Stimulated activated CD4-positive, alpha-beta T cell treated with anti-CD3 and anti-CD28 coated beads, Interleukin-12 subunit alpha, Interleukin-12 subunit beta, amount 100 ng/mL, for 24 hours (primary cell): ENCODE results near the gene CYFIP1.

Experiments
- DNase-seq, 2 experiments: peaks; one replicate each; pipeline ENCODE4 v3.0.0-alpha.2; 2020; ENCODE audit warnings: low read depth in 2 of 2

CYFIP1 gene

GRCh38 chr15:22869856-22870255 is 110.3 kb downstream of the CYFIP1 start:
- DNase-seq: no peak

DNA sequence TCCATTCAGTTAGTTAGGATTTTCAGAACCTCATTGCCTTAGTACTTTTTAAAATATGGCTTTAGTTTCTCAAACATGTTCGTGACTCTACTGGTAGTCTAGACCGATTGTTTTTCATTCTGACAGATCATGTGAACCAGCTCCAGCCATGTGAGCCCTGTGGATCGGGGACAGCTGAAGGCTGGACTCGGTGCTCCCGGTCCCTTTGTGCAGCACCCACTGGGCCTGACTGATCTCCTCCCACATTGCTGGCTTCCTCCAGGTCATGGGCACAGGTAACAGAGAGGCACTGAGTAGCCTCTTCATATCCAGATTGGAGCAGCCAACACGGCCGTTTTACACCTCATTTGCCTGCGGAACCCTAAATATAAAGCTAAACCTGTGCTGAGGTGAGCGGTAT is 111.2 kb downstream of the CYFIP1 start:
- DNase-seq: no peak

DNA sequence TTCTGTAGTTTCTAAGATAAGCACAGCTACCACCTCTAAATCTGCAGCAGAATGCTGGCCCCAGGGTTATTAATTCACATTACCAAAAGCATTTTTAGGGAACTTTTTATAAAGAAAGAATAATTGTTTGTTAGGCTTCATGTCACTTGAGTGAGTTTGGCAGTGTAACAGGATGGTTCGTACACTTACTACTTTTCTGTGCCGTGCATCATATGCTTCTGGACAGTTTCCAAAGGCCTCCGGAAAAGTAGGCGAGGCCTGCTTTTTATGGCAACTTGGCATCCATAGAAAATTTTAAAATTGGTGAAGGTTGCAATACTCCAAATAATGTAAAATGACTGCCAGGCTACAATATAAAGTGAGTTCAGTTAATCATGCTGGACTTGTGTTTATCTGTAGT is 111.7 kb downstream of the CYFIP1 start:
- no peak for DNase-seq

GRCh38 chr15:22867886-22868285 is 112.3 kb downstream of the CYFIP1 start:
- no peak for DNase-seq

DNA sequence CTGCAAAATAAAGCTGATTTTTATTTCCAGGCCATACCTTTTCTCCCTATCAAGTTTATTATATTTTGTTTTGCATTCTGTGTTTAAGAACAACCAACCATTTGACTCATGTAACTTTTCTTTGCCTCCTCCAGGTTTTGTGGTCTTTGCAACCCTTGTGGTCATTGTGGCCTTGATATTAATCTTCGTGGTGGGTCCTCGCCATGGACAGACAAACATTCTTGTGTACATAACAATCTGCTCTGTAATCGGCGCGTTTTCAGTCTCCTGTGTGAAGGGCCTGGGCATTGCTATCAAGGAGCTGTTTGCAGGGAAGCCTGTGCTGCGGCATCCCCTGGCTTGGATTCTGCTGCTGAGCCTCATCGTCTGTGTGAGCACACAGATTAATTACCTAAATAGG is 114.1 kb downstream of the CYFIP1 start:
- no peak for DNase-seq

DNA sequence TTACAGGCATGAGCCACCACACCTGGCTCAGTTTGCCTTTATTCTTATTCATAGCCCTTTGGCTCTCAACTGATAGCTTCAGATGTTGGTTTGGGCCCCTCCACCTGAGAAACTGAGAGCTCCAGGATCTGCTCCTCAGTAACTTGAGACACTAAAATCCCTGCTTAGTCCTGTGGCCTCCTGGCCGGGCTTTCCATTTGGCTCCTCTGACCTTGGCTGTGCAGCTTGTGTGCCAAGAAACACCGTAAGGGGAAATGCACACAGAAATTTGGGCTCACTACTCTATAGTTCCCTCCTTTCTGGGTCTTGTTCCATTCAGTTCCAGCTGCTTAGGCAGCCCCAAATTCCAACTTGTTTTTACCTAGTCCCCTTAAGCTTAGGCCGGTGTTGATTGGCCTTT is 116.8 kb downstream of the CYFIP1 start:
- DNase-seq: no peak

DNA sequence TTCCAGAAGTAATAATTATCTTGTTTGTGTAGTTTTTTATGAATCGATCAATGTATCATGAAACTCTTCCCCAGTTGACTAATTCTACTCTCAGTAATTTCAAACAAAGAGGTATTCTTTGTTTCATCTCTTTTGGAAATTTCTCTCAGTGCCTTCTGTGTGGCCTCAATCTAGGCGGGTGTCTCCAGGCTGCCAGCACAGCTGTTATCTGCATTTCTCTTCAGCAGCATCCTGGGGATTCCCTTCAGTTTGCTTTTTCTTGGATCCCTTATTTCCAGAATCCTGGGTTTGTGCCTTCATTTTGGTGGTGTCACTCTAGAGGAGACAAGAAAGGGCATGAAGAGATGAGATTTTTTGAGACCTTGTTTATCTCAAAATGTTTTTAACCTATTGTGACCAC is 119.0 kb downstream of the CYFIP1 start:
- DNase-seq: no peak

GRCh38 chr15:22856659-22857058 is 123.5 kb downstream of the CYFIP1 start:
- no peak for DNase-seq

DNA sequence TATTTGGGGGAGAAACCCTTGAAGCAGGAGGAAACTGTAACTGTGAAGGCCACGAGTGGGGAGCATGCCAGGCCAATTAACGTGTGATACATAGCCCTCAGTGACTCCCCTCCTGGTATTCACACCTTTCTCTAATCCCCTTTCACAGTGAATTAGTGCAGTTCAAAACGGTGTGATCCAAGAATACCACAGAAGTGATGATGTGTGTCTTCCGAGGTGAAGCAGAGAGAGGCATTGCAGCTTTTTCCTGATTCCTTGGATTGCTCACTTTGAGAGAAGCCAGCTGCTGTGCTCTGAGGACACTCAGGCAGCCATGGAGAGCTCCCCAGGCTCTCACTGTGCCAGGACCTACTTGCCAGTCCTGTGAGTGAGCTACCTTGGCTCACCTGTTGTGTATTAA is 124.4 kb downstream of the CYFIP1 start:
- no peak for DNase-seq

DNA sequence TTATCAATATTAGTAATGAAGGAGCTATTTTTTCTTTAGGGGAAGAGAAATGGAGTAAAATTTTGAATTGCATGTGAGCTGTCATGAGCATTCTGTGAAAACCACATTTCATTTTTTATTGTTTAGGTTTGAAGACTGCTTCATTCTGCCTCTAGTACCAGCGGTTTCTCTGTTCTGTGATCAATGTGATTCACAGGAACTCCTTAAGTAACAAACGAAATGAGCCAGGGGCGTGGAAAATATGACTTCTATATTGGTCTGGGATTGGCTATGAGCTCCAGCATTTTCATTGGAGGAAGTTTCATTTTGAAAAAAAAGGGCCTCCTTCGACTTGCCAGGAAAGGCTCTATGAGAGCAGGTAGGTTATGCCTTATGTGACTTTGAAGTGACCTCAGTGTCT is 128.7 kb downstream of the CYFIP1 start:
- no peak for DNase-seq

DNA sequence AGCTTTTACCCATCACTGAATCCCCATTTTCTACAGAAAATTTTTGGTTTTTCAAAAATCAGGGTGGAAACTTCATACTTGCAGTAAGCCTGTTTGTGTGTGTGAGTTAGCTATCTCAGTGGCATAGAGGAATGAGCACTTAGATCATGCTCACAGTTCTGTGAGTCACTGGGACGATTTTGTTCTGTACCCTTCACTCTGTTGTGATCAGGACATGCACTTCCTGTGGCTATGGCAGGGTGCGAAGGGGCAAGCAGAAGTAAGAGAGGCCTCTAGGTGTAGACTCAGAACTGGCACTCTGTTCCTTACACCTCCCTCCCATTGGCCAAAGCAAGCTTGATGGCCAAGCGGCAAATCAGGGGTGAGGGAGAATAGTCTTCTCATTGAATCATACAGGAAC is 130.1 kb downstream of the CYFIP1 start:
- DNase-seq: no peak

- DNase-seq: no peak
Measured at GRCh38 chr15:22846073-22846472, 134.1 kb downstream of the CYFIP1 start.

- no peak for DNase-seq
Measured at GRCh38 chr15:22845289-22845900, 134.8 kb downstream of the CYFIP1 start.

DNA sequence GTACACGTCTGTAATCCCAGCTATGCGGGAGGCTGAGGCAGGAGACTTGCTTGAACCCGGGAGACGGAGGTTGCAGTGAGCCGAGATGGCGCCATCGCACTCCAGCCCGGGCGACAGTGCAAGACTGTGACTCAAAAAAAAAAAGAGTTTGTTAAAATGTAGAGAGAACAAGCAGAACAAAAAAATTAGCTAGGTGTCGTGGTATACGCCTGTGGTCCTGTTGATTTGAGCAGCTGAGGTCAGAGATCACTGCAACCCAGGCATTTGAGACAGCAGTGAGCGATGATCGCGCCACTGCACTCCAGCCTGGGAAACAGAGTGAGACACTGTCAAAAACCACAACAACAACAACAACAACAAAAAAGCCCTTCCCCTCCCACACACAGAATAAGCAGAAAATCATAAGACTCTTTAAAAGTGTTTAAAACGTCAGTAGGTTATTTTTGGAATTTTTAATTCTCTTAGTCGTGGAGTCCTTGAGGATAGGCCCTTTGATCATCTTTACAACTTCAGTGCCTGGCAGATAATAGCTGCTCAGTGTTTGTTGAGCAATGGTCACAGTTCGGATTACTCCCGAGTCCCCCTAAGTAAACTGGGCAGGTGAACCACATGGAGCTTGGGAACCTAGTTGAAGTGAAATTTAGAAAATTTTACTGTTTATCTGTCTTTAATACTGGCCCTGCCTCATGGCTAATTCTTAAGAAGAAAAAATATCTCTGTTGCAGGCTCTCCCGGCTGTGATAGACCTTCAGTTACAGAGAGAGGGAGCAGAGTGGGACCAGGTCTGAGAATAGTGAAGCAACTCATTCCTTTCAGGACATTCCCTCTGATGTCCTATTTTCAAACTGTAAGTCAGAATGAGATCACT is 135.5 kb downstream of the CYFIP1 start:
- no peak for DNase-seq

GRCh38 chr15:22839046-22839695 is 141.0 kb downstream of the CYFIP1 start:
- no peak for DNase-seq

- peak; percentile 98 for DNase-seq
Measured at GRCh38 chr15:22838292-22839042, 141.7 kb downstream of the CYFIP1 start, which contains the start of gene NIPA2. Gene NIPA2, plus strand, starts transcription at chr15:22838666. Its CDS starts 13,066 bp downstream, at chr15:22851732.

DNA sequence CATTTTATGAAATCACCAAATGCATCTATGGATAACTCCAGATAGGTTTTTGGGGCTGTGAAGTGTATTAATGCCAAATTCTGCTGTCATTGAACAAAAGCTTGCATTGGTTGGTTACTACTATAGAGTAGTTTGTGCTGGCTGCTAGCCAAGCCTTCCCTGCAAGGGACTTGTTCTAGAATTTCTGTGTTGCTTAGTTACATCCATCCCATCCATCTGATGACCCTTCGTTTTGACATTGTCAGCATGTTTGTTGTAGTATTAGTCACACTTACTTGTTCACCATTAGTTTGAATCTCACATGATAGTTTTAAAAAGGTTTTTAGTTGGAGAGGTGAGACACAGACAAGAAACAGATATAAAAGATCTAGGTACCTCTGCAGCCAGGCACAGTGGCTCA is 148.7 kb downstream of the CYFIP1 start:
- DNase-seq: no peak

- no peak for DNase-seq
Measured at GRCh38 chr15:22827125-22827524, 153.0 kb downstream of the CYFIP1 start.

GRCh38 chr15:22823495-22824128 is 156.6 kb downstream of the CYFIP1 start:
- DNase-seq: no peak

GRCh38 chr15:22819651-22820050 is 160.5 kb downstream of the CYFIP1 start:
- no peak for DNase-seq
